ENCODE measurements around the gene ARID1B. TPM values are rescaled to one million over a fixed set of nuclear protein-coding genes. Genes with fewer than 3 reads are reported as not detected.

ARID1B gene
- total RNA-seq, 1 donor from 2014 or later: 62.1 TPM

DNA sequence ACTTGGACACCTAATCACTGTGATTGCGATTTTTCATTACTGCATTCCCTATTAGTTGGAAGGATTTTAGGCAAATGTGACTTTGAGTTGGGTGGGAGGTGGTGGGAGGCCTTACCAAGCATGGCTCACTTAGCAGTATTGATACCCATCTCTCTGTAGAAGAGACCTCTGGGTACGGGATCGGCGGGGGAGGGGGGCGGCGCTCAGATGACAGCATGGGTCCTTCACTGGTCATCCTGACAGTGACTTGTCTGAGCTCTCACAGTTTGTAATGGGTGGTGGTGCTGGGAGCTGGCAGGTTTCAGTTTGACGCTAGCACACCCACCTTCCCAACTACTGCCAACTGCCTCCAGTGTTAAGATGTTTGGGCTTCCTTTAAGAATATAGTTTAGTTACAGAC lies 231.4 kb downstream of the ARID1B start:
- Histone ChIP-seq H3K4me3 (no peak overlapping the region), H3K36me3 (no peaks in the 10 kb centered on the region), H3K79me2 (ENCODE audit: low read depth) (peaks cover 98% of the 10 kb centered on the region), H3K9ac (no peak overlapping the region), H4K20me1 (ENCODE audit: low read depth) (peaks cover 33% of the 10 kb centered on the region), H3K9me3 (ENCODE audit: low read depth) (no peaks in the 10 kb centered on the region), H3F3A (ENCODE audit: low read depth) (peaks cover 18% of the 10 kb centered on the region), H2AFZ (replicated peaks) (no peak overlapping the region), H3K4me1 (peaks cover 19% of the 10 kb centered on the region), H3K27ac (no peak overlapping the region), H3K4me2 (no peak overlapping the region), H3K27me3 (no peaks in the 10 kb centered on the region)
- peaks cover 21% of the 10 kb centered on the region for H3K4me1 Mint-ChIP-seq
- peaks cover 8% of the 10 kb centered on the region for H3K36me3 Mint-ChIP-seq
- TF ChIP-seq EZH2 (IDR thresholded peaks at IDR 0.05): no peak
- TF ChIP-seq, protein P1, sequence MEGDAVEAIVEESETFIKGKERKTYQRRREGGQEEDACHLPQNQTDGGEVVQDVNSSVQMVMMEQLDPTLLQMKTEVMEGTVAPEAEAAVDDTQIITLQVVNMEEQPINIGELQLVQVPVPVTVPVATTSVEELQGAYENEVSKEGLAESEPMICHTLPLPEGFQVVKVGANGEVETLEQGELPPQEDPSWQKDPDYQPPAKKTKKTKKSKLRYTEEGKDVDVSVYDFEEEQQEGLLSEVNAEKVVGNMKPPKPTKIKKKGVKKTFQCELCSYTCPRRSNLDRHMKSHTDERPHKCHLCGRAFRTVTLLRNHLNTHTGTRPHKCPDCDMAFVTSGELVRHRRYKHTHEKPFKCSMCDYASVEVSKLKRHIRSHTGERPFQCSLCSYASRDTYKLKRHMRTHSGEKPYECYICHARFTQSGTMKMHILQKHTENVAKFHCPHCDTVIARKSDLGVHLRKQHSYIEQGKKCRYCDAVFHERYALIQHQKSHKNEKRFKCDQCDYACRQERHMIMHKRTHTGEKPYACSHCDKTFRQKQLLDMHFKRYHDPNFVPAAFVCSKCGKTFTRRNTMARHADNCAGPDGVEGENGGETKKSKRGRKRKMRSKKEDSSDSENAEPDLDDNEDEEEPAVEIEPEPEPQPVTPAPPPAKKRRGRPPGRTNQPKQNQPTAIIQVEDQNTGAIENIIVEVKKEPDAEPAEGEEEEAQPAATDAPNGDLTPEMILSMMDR (IDR thresholded peaks at IDR 0.05): no peak
- TF ChIP-seq EZH2phosphoT487 (IDR thresholded peaks at IDR 0.05): no peak
- DNase-seq (ENCODE audit: low spot score): no peak
- peaks cover 10% of the 10 kb centered on the region for H3K9me3 Mint-ChIP-seq
- no peak overlapping the region for H3K4me3 Mint-ChIP-seq
- H3K27ac Mint-ChIP-seq: no peak overlapping the region
- no peaks in the 10 kb centered on the region for H3K27me3 Mint-ChIP-seq (ENCODE audit: insufficient read depth, low read depth)

DNA sequence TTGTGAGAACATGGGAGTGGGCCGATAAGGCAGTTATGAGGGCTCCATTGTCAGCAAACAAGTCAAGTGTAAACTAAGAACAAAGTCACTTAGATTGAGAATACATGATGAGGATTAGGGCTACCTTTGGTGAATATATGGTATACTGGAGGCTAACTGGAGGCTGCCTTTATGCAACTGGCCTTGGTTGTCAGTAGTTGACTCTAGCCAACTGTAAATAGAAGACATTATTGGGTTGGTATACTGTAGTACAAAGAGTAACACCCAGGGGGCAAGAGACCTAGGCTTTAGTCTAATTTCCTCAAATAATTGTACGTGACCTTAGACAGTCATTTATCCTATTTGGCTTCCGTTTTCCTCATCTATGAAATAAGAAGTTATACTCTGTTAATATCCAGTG lies 235.2 kb downstream of the ARID1B start:
- H3K27ac Mint-ChIP-seq: no peak overlapping the region
- peaks cover 53% of the 10 kb centered on the region for H4K20me1 ChIP-seq (ENCODE audit: low read depth)

DNA sequence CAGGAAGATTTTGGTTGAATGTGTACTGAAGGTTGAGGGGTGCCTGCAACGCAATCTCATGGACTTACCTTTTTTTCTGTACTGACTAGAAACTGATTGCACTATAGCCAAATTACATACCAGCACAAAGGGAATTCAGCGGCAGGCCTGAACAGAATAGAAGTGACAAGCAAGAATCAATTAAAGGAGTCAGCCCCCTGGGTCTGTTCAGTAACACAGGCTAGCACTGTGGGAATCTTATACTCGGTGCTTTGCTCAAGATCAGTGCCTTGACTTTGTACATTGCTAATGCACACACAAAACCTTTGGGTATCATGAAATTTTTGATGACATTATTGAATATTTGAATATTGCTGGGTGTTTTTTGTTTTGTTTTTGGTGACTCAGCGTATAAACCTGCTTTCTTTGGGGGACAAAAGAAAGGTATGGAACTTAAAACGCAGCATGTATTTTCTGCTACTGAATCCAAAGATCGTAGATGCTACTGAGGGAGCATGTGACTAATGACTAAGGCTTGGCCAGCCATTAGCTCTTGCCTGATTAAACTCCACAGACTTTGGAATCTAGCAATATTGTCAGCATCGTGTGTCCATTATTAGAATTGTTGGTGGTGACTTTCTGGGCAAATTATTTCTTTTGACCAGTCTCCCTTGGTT lies 236.6 kb downstream of the ARID1B start:
- Histone ChIP-seq H3K36me3 (no peaks in the 10 kb centered on the region), H3K9me3 (ENCODE audit: low read depth) (no peaks in the 10 kb centered on the region), H3F3A (ENCODE audit: low read depth) (peaks cover 22% of the 10 kb centered on the region), H3K4me2 (peak overlapping the region; percentile 51), H3K4me3 (no peak overlapping the region), H3K4me1 (peaks cover 27% of the 10 kb centered on the region), H4K20me1 (ENCODE audit: low read depth) (peaks cover 48% of the 10 kb centered on the region), H3K79me2 (ENCODE audit: low read depth) (peaks cover 98% of the 10 kb centered on the region), H2AFZ (replicated peaks) (no peak overlapping the region), H3K27ac (no peak overlapping the region), H3K9ac (no peak overlapping the region), H3K27me3 (no peaks in the 10 kb centered on the region)
- peak; percentile 71 for DNase-seq (ENCODE audit: low spot score)
- TF ChIP-seq EZH2 (IDR thresholded peaks at IDR 0.05) (no peak), EZH2phosphoT487 (IDR thresholded peaks at IDR 0.05) (no peak)
- TF ChIP-seq, protein P1 (IDR thresholded peaks at IDR 0.05): no peak
- Mint-ChIP-seq H3K27me3 (ENCODE audit: insufficient read depth, low read depth) (no peaks in the 10 kb centered on the region), H3K9me3 (peaks cover 10% of the 10 kb centered on the region), H3K27ac (peak overlapping the region; percentile 36), H3K36me3 (peaks cover 5% of the 10 kb centered on the region), H3K4me3 (peak overlapping the region; percentile 37), H3K4me1 (peaks cover 39% of the 10 kb centered on the region)

More for the DNA sequence above, 235.2 kb downstream of the ARID1B start:
- Histone ChIP-seq H3K36me3 (no peaks in the 10 kb centered on the region), H2AFZ (replicated peaks) (no peak overlapping the region), H3K27me3 (no peaks in the 10 kb centered on the region), H3K9ac (no peak overlapping the region), H3K4me3 (no peak overlapping the region), H3K9me3 (ENCODE audit: low read depth) (no peaks in the 10 kb centered on the region), H3F3A (ENCODE audit: low read depth) (peaks cover 20% of the 10 kb centered on the region), H3K4me1 (peaks cover 36% of the 10 kb centered on the region), H3K4me2 (no peak overlapping the region), H3K79me2 (ENCODE audit: low read depth) (peaks cover 98% of the 10 kb centered on the region), H3K27ac (no peak overlapping the region)
- H3K36me3 Mint-ChIP-seq: peaks cover 8% of the 10 kb centered on the region
- H3K4me1 Mint-ChIP-seq: peaks cover 38% of the 10 kb centered on the region
- no peaks in the 10 kb centered on the region for H3K27me3 Mint-ChIP-seq (ENCODE audit: insufficient read depth, low read depth)
- TF ChIP-seq EZH2 (IDR thresholded peaks at IDR 0.05) (no peak), EZH2phosphoT487 (IDR thresholded peaks at IDR 0.05) (no peak)
- TF ChIP-seq, protein P1 (IDR thresholded peaks at IDR 0.05): no peak
- H3K9me3 Mint-ChIP-seq: peaks cover 10% of the 10 kb centered on the region
- no peak for DNase-seq (ENCODE audit: low spot score)
- H3K4me3 Mint-ChIP-seq: no peak overlapping the region

Data from neural progenitor cell (in vitro differentiated cells).